H9 (cell line): ENCODE measurements around the gene STAB2. TPM values are rescaled to one million over a fixed set of nuclear protein-coding genes. Genes with fewer than 3 reads are reported as not detected.

ENCODE experiments used
- DNase-seq: peaks from one replicate; pipeline ENCODE4 v3.0.0-alpha.2; 2017
- H2AFZ ChIP-seq: one replicate; pipeline ENCODE4 v1.6.1; 2013; ENCODE audit warnings: mild to moderate bottlenecking, low read length, control low read depth, moderate library complexity
- H2AK5ac ChIP-seq: 2 replicates; pipeline ENCODE4 v1.6.1; 2013; ENCODE audit warnings: low read length, control low read depth, mixed read lengths; ENCODE audit not compliant: insufficient read length
- H2BK120ac ChIP-seq: one replicate; pipeline ENCODE4 v1.6.1; 2013; ENCODE audit warnings: low read depth, mild to moderate bottlenecking, low read length, control low read depth, inconsistent platforms; ENCODE audit not compliant: poor library complexity, severe bottlenecking
- H2BK12ac ChIP-seq: 2 replicates; pipeline ENCODE4 v1.6.1; 2013; ENCODE audit warnings: low read length, control low read depth, mixed read lengths, low read depth; ENCODE audit not compliant: insufficient read length
- H2BK15ac ChIP-seq: 2 replicates; pipeline ENCODE4 v1.6.1; 2013; ENCODE audit warnings: low read depth, low read length, control low read depth
- H2BK20ac ChIP-seq: one replicate; pipeline ENCODE4 v1.6.1; 2013; ENCODE audit warnings: low read depth, mild to moderate bottlenecking, low read length, control low read depth, inconsistent platforms; ENCODE audit not compliant: poor library complexity, severe bottlenecking
- H2BK5ac ChIP-seq: 2 replicates; pipeline ENCODE4 v1.6.1; 2013; ENCODE audit warnings: low read length, control low read depth, mixed read lengths; ENCODE audit not compliant: insufficient read length
- H3K14ac ChIP-seq: 2 replicates; pipeline ENCODE4 v1.6.1; 2013; ENCODE audit warnings: low read length, control low read depth; ENCODE audit not compliant: insufficient read depth
- H3K18ac ChIP-seq: 2 replicates; pipeline ENCODE4 v1.6.1; 2013; ENCODE audit warnings: low read depth, mild to moderate bottlenecking, mixed read lengths, low read length, control low read depth; ENCODE audit not compliant: insufficient read length
- H3K23ac ChIP-seq: 2 replicates; pipeline ENCODE4 v1.6.1; 2013; ENCODE audit warnings: low read length, control low read depth, mixed read lengths, low read depth; ENCODE audit not compliant: insufficient read length
- H3K23me2 ChIP-seq: 2 replicates; pipeline ENCODE4 v1.6.1; 2013; ENCODE audit warnings: low read depth, mild to moderate bottlenecking, mixed read lengths, low read length, control low read depth; ENCODE audit not compliant: insufficient read length, poor library complexity, severe bottlenecking
- H3K27ac ChIP-seq: 2 replicates; pipeline ENCODE4 v1.5.1; 2013; ENCODE audit warnings: low read length, control low read depth, mixed read lengths, low read depth; ENCODE audit not compliant: insufficient read length
- H3K27me3 ChIP-seq: 2 replicates; pipeline ENCODE4 v1.6.1; 2013; ENCODE audit warnings: low read length, control low read depth, inconsistent platforms; ENCODE audit not compliant: insufficient read depth
- H3K4ac ChIP-seq: 2 replicates; pipeline ENCODE4 v1.6.1; 2013; ENCODE audit warnings: low read depth, mild to moderate bottlenecking, control low read depth, inconsistent platforms, low read length, moderate library complexity
- H3K4me1 ChIP-seq: 2 replicates; pipeline ENCODE4 v1.6.1; 2013; ENCODE audit warnings: low read length, control low read depth, inconsistent platforms; ENCODE audit not compliant: insufficient read depth
- H3K4me2 ChIP-seq: 2 replicates; pipeline ENCODE4 v1.6.1; 2013; ENCODE audit warnings: low read length, control low read depth, mixed read lengths; ENCODE audit not compliant: insufficient read length, insufficient read depth
- H3K56ac ChIP-seq: 2 replicates; pipeline ENCODE4 v1.6.1; 2013; ENCODE audit warnings: low read depth, mild to moderate bottlenecking, mixed read lengths, low read length, control low read depth; ENCODE audit not compliant: insufficient read length
- H3K79me1 ChIP-seq: 2 replicates; pipeline ENCODE4 v1.6.1; 2013; ENCODE audit warnings: low read depth, mild to moderate bottlenecking, moderate library complexity, low read length, control low read depth, inconsistent platforms; ENCODE audit not compliant: insufficient read depth, poor library complexity, severe bottlenecking
- H3K79me2 ChIP-seq: 2 replicates; pipeline ENCODE4 v1.6.1; 2013; ENCODE audit warnings: low read length, control low read depth, inconsistent platforms; ENCODE audit not compliant: insufficient read depth
- H3K9ac ChIP-seq: 2 replicates; pipeline ENCODE4 v1.6.1; 2013; ENCODE audit warnings: low read length, control low read depth, mixed read lengths; ENCODE audit not compliant: insufficient read length; ENCODE audit errors: extremely low read depth
- H3K9me3 ChIP-seq: one replicate; pipeline ENCODE4 v1.6.1; 2013; ENCODE audit warnings: low read depth, low read length, inconsistent platforms; ENCODE audit not compliant: control insufficient read depth
- H3T11ph ChIP-seq: one replicate; pipeline ENCODE4 v1.6.1; 2013; ENCODE audit warnings: mild to moderate bottlenecking, low read length, control low read depth, inconsistent platforms
- H4K20me1 ChIP-seq: one replicate; pipeline ENCODE4 v1.6.1; 2013; ENCODE audit not compliant: control insufficient read depth, insufficient read length, insufficient read depth
- H4K5ac ChIP-seq: 2 replicates; pipeline ENCODE4 v1.6.1; 2013; ENCODE audit warnings: low read depth, mild to moderate bottlenecking, mixed read lengths, low read length, control low read depth; ENCODE audit not compliant: insufficient read length
- H4K8ac ChIP-seq: replicated peaks from 2 replicates; pipeline ENCODE4 v1.6.1; 2013; ENCODE audit warnings: low read length, control low read depth, mixed read lengths, low read depth; ENCODE audit not compliant: insufficient read length
- H4K91ac ChIP-seq: 2 replicates; pipeline ENCODE4 v1.6.1; 2013; ENCODE audit warnings: low read depth, mild to moderate bottlenecking, moderate library complexity, mixed read lengths, low read length, control low read depth; ENCODE audit not compliant: insufficient read length
- H3K27ac Mint-ChIP-seq, 3 experiments: 2 replicates in 2 of 3; 3 replicates in 1 of 3; pipeline ENCODE4 v1.8.0; 2020 to 2021; ENCODE audit warnings: mixed read lengths in 3 of 3, mild to moderate bottlenecking in 1 of 3, moderate library complexity in 1 of 3
- H3K27me3 Mint-ChIP-seq: 2 replicates; pipeline ENCODE4 v1.8.0; 2021; ENCODE audit warnings: low read depth, mild to moderate bottlenecking, moderate library complexity, mixed read lengths
- H3K36me3 Mint-ChIP-seq, 3 experiments: 2 replicates in 2 of 3; 3 replicates in 1 of 3; pipeline ENCODE4 v1.8.0; 2020 to 2021; ENCODE audit warnings: low read depth in 3 of 3, mixed read lengths in 3 of 3; ENCODE audit not compliant: insufficient read depth in 1 of 3
- H3K4me1 Mint-ChIP-seq, 2 experiments: 2 replicates each; pipeline ENCODE4 v1.8.0; 2020; ENCODE audit warnings: mixed read lengths in 2 of 2
- H3K4me3 Mint-ChIP-seq, 2 experiments: 2 replicates in 1 of 2; 3 replicates in 1 of 2; pipeline ENCODE4 v1.8.0; 2020 to 2021; ENCODE audit warnings: mild to moderate bottlenecking in 2 of 2, mixed read lengths in 2 of 2, moderate library complexity in 1 of 2
- H3K9me3 Mint-ChIP-seq, 2 experiments: 2 replicates in 1 of 2; 3 replicates in 1 of 2; pipeline ENCODE4 v1.8.0; 2020; ENCODE audit warnings: mild to moderate bottlenecking in 2 of 2, mixed read lengths in 2 of 2, moderate library complexity in 1 of 2
- WGBS: extraction: QIAGEN DNeasy Blood & Tissue Kit; methylation state at CpG from one replicate; pipeline ENCODE4 v1.1.7; 2013; ENCODE audit warnings: missing lambda C conversion rate, low lambda C conversion rate, mixed read lengths; ENCODE audit not compliant: insufficient read length; ENCODE audit errors: extremely low coverage; 5-methylcytosine and 5-hydroxymethylcytosine counted together
- total RNA-seq: library from RNA; stranded (reverse); gene quantifications from 2 replicates; pipeline ENCODE4 v1.2.1, GENCODE V29; 2021
- TF ChIP-seq, protein P1 (sequence below): fragments of 200-600 bp; sonication (generic); conservative IDR thresholded peaks from 3 replicates; pipeline ENCODE4 v1.8.0; 2021; ENCODE audit warnings: antibody characterized with exemption, mild to moderate bottlenecking

STAB2 gene
- total RNA-seq, 1 experiment from 2014 or later, result 0.02 TPM

DNA sequence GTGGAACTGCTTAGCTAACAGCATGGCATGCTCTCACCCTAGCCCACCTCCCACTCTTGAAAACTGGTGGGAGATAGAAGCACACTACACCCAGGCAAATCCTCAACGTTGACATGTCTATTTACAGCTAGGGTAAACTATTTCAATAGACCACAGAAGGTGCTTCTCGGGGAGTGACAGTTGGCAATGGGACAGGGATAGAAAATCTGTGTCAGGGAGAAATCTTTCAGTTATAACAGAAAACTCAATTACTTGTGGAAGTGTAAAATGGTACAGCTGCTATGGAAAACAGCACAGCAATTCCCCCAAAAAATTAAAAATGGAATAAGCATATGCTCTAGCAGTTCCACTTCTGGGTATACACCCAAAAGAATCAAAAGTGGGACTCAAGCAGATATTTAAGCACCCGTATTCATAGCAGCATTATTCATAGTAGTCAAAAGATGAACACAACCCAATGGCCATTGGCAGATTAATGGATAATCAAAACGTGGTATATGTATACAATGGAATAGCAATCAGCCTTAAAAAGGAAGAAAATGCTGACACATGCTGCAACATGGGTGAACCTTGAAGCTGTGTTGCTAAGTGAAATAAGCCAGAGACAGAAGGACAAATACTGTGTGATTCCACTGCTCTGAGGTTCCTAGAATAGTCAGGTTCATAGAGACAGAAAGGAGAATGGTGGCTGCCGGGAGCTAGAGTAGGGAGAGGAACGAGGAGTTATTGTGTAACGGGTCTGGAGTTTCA, 92.5 kb downstream of the STAB2 start:
- no peaks in the 10 kb centered on the region for H3K9me3 Mint-ChIP-seq
- DNase-seq, result no peak
- Histone ChIP-seq H2BK20ac (no peak overlapping the region), H3K4me2 (no peak overlapping the region), H3K9ac (no peak overlapping the region), H4K8ac (no peak overlapping the region), H2AK5ac (no peak overlapping the region), H3K27me3 (no peaks in the 10 kb centered on the region), H3K4ac (no peak overlapping the region), H3K4me1 (no peaks in the 10 kb centered on the region; the same call in 1 of the 2 replicates), H3K9me3 (no peaks in the 10 kb centered on the region), H4K20me1 (no peaks in the 10 kb centered on the region), H2BK15ac (no peak overlapping the region), H4K91ac (no peak overlapping the region), H3K27ac (no peak overlapping the region), H3T11ph (no peak overlapping the region), H2BK120ac (no peak overlapping the region), H2BK5ac (no peak overlapping the region), H3K56ac (no peak overlapping the region), H3K18ac (no peak overlapping the region), H3K14ac (no peak overlapping the region), H2BK12ac (no peak overlapping the region), H3K23me2 (no peaks in the 10 kb centered on the region), H3K79me1 (no peaks in the 10 kb centered on the region), H2AFZ (no peak overlapping the region), H3K79me2 (no peaks in the 10 kb centered on the region), H3K23ac (no peak overlapping the region), H4K5ac (no peak overlapping the region)
- H3K36me3 Mint-ChIP-seq, result no peaks in the 10 kb centered on the region
- H3K27ac Mint-ChIP-seq, result no peak overlapping the region; a peak in 1 of 7 replicates
- TF ChIP-seq, protein P1, sequence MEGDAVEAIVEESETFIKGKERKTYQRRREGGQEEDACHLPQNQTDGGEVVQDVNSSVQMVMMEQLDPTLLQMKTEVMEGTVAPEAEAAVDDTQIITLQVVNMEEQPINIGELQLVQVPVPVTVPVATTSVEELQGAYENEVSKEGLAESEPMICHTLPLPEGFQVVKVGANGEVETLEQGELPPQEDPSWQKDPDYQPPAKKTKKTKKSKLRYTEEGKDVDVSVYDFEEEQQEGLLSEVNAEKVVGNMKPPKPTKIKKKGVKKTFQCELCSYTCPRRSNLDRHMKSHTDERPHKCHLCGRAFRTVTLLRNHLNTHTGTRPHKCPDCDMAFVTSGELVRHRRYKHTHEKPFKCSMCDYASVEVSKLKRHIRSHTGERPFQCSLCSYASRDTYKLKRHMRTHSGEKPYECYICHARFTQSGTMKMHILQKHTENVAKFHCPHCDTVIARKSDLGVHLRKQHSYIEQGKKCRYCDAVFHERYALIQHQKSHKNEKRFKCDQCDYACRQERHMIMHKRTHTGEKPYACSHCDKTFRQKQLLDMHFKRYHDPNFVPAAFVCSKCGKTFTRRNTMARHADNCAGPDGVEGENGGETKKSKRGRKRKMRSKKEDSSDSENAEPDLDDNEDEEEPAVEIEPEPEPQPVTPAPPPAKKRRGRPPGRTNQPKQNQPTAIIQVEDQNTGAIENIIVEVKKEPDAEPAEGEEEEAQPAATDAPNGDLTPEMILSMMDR, result no peak
- no peak overlapping the region for H3K4me3 Mint-ChIP-seq
- H3K27me3 Mint-ChIP-seq, result no peaks in the 10 kb centered on the region
- H3K4me1 Mint-ChIP-seq, result peaks cover 14 to 17% of the 10 kb centered on the region in 2 experiments
- WGBS, result no CpG with 5 or more reads among the region's 7 CpGs
